KMS-11 (cell line): ENCODE data around the gene ADGRB2.

Source experiments
- H2AFZ ChIP-seq: fragments of 200-600 bp; sonication (generic); 2 replicates; pipeline ENCODE4 v1.6.1; 2016; ENCODE audit warnings: antibody characterized with exemption, mixed run types, low read depth
- H3K27ac ChIP-seq: fragments of 200-600 bp; sonication (generic); 2 replicates; pipeline ENCODE4 v1.6.1; 2016; ENCODE audit warnings: mild to moderate bottlenecking, mixed run types
- H3K27me3 ChIP-seq: fragments of 200-600 bp; sonication (generic); 2 replicates; pipeline ENCODE4 v1.6.1; 2017; ENCODE audit warnings: mild to moderate bottlenecking, low read depth, mixed run types, moderate library complexity; ENCODE audit not compliant: insufficient read depth
- H3K36me3 ChIP-seq: fragments of 200-600 bp; sonication (generic); 2 replicates; pipeline ENCODE4 v1.6.1; 2017; ENCODE audit warnings: mild to moderate bottlenecking, mixed run types; ENCODE audit not compliant: insufficient read depth
- H3K4me1 ChIP-seq: fragments of 200-600 bp; sonication (generic); 2 replicates; pipeline ENCODE4 v1.6.1; 2016; ENCODE audit warnings: mild to moderate bottlenecking, low read depth, mixed run types; ENCODE audit not compliant: poor library complexity, severe bottlenecking
- H3K4me2 ChIP-seq: fragments of 200-600 bp; sonication (generic); 2 replicates; pipeline ENCODE4 v1.7.0; 2016; ENCODE audit warnings: mild to moderate bottlenecking, mixed run types
- H3K4me3 ChIP-seq: fragments of 200-600 bp; sonication (generic); IDR thresholded peaks from 2 replicates; pipeline ENCODE4 v1.6.1; 2017; ENCODE audit warnings: low read depth, low read length, mixed read lengths; ENCODE audit not compliant: insufficient read depth
- H3K79me2 ChIP-seq: fragments of 200-600 bp; sonication (generic); 2 replicates; pipeline ENCODE4 v1.6.1; 2016; ENCODE audit warnings: low read depth, mixed run types; ENCODE audit not compliant: insufficient read depth
- H3K9ac ChIP-seq: fragments of 200-600 bp; sonication (generic); 2 replicates; pipeline ENCODE4 v1.6.1; 2016; ENCODE audit warnings: mild to moderate bottlenecking, mixed run types
- H4K20me1 ChIP-seq: fragments of 200-600 bp; sonication (generic); 2 replicates; pipeline ENCODE4 v1.6.1; 2016; ENCODE audit warnings: mild to moderate bottlenecking, mixed run types; ENCODE audit not compliant: insufficient read depth
- TF ChIP-seq, protein P1 (sequence below): fragments of 200-600 bp; sonication (generic); conservative IDR thresholded peaks from 2 replicates; pipeline ENCODE4 v1.6.1; 2017; ENCODE audit warnings: low read depth, mild to moderate bottlenecking, antibody characterized with exemption, low read length, moderate library complexity, mixed read lengths

The ADGRB2 gene, protein sequence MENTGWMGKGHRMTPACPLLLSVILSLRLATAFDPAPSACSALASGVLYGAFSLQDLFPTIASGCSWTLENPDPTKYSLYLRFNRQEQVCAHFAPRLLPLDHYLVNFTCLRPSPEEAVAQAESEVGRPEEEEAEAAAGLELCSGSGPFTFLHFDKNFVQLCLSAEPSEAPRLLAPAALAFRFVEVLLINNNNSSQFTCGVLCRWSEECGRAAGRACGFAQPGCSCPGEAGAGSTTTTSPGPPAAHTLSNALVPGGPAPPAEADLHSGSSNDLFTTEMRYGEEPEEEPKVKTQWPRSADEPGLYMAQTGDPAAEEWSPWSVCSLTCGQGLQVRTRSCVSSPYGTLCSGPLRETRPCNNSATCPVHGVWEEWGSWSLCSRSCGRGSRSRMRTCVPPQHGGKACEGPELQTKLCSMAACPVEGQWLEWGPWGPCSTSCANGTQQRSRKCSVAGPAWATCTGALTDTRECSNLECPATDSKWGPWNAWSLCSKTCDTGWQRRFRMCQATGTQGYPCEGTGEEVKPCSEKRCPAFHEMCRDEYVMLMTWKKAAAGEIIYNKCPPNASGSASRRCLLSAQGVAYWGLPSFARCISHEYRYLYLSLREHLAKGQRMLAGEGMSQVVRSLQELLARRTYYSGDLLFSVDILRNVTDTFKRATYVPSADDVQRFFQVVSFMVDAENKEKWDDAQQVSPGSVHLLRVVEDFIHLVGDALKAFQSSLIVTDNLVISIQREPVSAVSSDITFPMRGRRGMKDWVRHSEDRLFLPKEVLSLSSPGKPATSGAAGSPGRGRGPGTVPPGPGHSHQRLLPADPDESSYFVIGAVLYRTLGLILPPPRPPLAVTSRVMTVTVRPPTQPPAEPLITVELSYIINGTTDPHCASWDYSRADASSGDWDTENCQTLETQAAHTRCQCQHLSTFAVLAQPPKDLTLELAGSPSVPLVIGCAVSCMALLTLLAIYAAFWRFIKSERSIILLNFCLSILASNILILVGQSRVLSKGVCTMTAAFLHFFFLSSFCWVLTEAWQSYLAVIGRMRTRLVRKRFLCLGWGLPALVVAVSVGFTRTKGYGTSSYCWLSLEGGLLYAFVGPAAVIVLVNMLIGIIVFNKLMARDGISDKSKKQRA (N-terminal part only)

DNA sequence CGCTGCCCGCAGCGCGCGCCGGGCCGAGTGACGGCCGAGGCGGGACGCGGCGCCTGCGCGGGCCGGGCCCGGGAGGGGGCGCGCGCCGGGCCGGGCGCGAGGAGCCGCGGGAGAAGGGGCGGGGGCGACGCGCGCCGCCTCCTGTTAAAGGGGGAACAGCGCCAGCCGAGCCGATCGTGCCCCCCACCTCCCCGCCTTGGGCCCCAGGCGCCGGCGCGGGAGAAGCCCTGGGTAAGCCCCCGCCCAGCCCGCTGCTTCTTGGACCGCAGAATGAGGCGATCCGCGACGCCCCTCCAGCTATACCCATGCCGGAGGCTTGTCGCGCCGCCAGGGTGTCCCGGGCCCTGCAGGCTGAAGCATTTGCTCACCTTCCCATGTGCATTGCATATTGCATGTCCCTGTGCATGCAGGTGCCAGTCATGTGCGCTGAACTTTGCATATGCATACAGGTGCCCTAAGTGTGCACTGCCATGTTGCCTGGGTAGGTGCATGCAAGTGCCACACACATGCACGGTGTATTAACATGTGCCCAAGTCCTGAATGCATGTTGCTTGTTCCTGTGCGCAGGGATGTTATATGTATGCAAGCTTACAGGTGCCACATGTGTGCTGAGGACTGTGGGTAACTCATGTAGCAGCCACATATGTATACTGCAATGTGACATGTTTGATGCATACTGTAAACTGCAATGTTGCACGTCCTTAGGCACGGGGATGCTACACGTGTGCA, at the start of gene ADGRB2:
Gene ADGRB2 (minus strand): TSS at position 29 of the 729 bp plus-strand sequence. CDS start 7,119 bp downstream, outside the sequence.
- peak within 1 kb of the TSS; percentile 71; the same call in 1 of the 2 replicates for H2AFZ ChIP-seq
- peak within 1 kb of the TSS; percentile 43 for H3K4me3 ChIP-seq
- peaks cover 12% of the 10 kb centered on the region for H3K4me1 ChIP-seq
- no peak within 1 kb of the TSS for H3K27ac ChIP-seq
- no peaks in the 10 kb centered on the region for H4K20me1 ChIP-seq
- H3K27me3 ChIP-seq = peaks cover 48% of the 10 kb centered on the region
- no peak within 1 kb of the TSS for H3K9ac ChIP-seq
- peak within 1 kb of the TSS; percentile 96 for H3K4me2 ChIP-seq
- no peaks in the 10 kb centered on the region for H3K79me2 ChIP-seq
- no peaks in the 10 kb centered on the region for H3K36me3 ChIP-seq
- TF ChIP-seq, protein P1, sequence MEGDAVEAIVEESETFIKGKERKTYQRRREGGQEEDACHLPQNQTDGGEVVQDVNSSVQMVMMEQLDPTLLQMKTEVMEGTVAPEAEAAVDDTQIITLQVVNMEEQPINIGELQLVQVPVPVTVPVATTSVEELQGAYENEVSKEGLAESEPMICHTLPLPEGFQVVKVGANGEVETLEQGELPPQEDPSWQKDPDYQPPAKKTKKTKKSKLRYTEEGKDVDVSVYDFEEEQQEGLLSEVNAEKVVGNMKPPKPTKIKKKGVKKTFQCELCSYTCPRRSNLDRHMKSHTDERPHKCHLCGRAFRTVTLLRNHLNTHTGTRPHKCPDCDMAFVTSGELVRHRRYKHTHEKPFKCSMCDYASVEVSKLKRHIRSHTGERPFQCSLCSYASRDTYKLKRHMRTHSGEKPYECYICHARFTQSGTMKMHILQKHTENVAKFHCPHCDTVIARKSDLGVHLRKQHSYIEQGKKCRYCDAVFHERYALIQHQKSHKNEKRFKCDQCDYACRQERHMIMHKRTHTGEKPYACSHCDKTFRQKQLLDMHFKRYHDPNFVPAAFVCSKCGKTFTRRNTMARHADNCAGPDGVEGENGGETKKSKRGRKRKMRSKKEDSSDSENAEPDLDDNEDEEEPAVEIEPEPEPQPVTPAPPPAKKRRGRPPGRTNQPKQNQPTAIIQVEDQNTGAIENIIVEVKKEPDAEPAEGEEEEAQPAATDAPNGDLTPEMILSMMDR = no peak

DNA sequence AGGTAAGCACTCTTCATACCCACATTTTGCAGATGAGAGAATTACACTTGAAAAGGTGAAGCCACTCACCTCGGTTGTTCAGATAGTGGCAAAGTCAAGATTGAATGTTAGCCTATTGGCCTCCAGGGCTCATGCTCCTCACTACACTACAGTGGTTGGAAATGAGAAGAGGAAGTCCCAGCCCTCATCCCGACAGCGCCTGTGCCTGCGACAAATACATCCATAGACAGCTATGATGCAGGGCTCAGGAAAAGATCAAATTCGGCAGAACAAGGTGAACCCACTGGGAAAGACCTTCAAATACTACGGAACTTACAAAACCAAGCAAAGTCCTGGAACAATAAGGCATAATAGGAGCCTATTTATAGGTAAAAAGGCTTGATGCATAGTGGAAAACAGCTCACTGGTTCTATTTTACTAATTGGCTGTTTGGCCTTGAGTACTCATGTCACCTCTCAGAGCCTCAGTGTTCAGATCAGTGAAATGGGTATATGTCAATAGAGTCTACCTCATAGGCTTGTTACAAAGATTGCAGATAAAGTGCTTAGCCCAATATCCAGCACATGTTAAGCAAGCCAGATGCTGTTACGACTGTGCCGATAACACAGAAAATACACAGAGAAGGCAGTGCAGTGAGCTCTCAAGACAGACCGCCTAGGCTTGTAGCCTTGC, 48.2 kb upstream of the ADGRB2 start:
- H3K27me3 ChIP-seq = no peaks in the 10 kb centered on the region
- no peak overlapping the region for H2AFZ ChIP-seq
- no peak overlapping the region for H3K9ac ChIP-seq
- TF ChIP-seq, protein P1 = no peak
- no peaks in the 10 kb centered on the region for H3K36me3 ChIP-seq
- H4K20me1 ChIP-seq = no peaks in the 10 kb centered on the region
- no peak overlapping the region for H3K4me3 ChIP-seq
- H3K4me1 ChIP-seq = peaks cover 9% of the 10 kb centered on the region
- no peaks in the 10 kb centered on the region for H3K79me2 ChIP-seq
- no peak overlapping the region for H3K4me2 ChIP-seq
- H3K27ac ChIP-seq = no peak overlapping the region

DNA sequence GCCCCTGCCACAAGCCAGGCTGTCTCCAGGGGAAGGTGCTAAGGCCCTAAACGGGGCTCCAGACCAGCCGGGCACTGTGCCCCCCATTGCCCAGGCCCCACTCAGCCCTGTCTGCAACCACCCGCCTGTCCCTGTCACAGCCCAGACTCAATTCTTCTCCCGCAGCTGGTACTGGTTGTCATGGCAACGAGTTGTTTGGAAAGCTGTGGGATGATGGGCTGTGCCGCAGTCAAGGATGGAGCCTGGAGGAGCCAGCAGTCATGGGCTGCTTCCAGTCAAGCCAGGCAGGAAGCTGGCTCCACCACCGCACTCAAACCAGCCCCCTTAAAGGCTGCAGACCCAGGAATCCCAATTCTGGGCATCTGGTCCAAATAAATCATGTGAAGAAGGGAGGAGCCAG, 47.5 kb upstream of the ADGRB2 start:
- no peaks in the 10 kb centered on the region for H3K27me3 ChIP-seq
- TF ChIP-seq, protein P1 = no peak
- no peak overlapping the region for H2AFZ ChIP-seq
- no peaks in the 10 kb centered on the region for H4K20me1 ChIP-seq
- peaks cover 9% of the 10 kb centered on the region for H3K4me1 ChIP-seq
- H3K4me3 ChIP-seq = no peak overlapping the region
- H3K27ac ChIP-seq = no peak overlapping the region
- no peak overlapping the region for H3K9ac ChIP-seq
- H3K36me3 ChIP-seq = no peaks in the 10 kb centered on the region
- no peak overlapping the region for H3K4me2 ChIP-seq
- H3K79me2 ChIP-seq = no peaks in the 10 kb centered on the region
